AG09309 (cell line): ENCODE results near the gene BBS12.

Source experiments
- DNase-seq: peaks from one replicate; pipeline ENCODE4 v3.0.0-alpha.2; 2010; ENCODE audit warnings: low read depth
- H3K4me3 ChIP-seq: 2 replicates; pipeline ENCODE4 v1.5.1; 2011; ENCODE audit warnings: mild to moderate bottlenecking, low read depth, low read length, moderate library complexity; ENCODE audit not compliant: control insufficient read depth
- TF ChIP-seq, protein P1 (sequence below): IDR thresholded peaks from 2 replicates; pipeline ENCODE4 v1.5.1; 2011; ENCODE audit warnings: mild to moderate bottlenecking, low read depth, low read length, inconsistent platforms; ENCODE audit not compliant: insufficient read depth, control insufficient read depth; ENCODE audit errors: missing control alignments

BBS12 gene

DNA sequence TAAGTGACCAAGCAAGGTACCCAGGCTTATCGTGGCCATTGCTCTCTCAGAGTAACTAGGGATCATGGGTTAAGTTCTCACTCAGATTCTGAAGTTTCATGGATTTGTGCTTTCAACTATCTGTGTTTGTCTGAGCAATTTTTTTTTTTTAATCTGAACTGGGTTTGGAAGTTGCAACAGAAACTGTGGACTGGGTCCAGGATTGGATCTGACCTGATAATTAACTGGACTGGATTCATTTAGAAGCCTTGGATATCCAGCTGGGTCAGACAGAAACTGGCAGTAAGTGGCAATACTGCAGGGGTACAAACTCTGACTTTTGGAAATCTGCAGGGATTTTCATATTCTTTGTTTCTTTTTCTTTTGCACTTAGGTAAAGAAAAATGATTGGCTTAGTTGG, 55.4 kb downstream of the BBS12 start:
- TF ChIP-seq, protein P1, sequence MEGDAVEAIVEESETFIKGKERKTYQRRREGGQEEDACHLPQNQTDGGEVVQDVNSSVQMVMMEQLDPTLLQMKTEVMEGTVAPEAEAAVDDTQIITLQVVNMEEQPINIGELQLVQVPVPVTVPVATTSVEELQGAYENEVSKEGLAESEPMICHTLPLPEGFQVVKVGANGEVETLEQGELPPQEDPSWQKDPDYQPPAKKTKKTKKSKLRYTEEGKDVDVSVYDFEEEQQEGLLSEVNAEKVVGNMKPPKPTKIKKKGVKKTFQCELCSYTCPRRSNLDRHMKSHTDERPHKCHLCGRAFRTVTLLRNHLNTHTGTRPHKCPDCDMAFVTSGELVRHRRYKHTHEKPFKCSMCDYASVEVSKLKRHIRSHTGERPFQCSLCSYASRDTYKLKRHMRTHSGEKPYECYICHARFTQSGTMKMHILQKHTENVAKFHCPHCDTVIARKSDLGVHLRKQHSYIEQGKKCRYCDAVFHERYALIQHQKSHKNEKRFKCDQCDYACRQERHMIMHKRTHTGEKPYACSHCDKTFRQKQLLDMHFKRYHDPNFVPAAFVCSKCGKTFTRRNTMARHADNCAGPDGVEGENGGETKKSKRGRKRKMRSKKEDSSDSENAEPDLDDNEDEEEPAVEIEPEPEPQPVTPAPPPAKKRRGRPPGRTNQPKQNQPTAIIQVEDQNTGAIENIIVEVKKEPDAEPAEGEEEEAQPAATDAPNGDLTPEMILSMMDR = no peak
- DNase-seq = no peak
- H3K4me3 ChIP-seq = no peak overlapping the region

DNA sequence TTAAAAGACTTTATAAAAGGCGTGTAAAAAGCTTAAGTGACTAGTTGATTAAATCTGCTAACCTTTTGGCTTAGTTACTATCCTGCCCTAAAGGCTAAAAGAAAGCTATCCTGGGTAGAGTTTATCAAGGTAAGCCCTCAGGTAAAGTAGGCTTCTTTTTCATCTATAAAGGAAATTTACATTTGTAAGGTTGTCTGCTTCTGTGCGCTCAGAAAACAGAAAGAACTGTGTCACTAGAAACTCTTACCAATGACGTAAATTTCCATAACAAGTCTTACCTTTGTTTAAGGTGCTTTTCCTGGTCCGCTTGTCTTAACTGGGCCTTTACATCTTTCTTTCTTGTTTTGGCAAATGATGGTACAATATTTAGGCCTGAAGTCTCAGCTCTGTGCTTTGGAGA, 56.4 kb downstream of the BBS12 start:
- no peak overlapping the region for H3K4me3 ChIP-seq
- no peak for DNase-seq
- TF ChIP-seq, protein P1 = no peak

DNA sequence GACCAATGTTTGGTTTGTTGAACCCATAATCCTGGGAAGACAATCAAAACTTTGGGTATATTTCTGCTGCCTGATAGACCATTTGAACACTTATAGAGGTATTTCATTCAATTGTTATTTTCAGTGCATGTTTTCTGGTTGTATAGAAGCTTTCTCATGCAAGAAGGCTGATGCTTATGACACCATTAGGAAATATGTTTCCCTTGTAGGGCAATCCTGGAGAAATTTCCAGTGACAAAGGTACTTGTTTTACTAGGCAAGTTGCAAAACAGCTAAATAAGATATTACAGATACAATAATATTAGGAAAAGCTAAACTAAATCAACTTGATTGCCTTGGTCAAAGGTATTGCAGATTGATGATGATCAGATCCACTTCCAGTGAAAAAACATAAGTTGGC, 61.3 kb downstream of the BBS12 start:
- TF ChIP-seq, protein P1 = no peak
- DNase-seq = no peak

More for the DNA sequence above, 61.3 kb downstream of the BBS12 start:
- no peak overlapping the region for H3K4me3 ChIP-seq
